GM18873 (cell line): ENCODE results near the gene DPH6.
"Not testable (repeated sequence)": the region's sequence is repeated elsewhere in the genome, so short reads cannot be mapped to it uniquely, and the experiment has no call there.

ENCODE experiments used
- ATAC-seq: cut with Tn5 transposase; IDR thresholded peaks from one replicate; pipeline ENCODE4 v1.9.1; 2021; ENCODE audit warnings: mild to moderate bottlenecking, moderate library complexity, moderate number of reproducible peaks; ENCODE audit not compliant: unreplicated experiment, low FRiP score

Gene DPH6

GRCh38 chr15:35441279-35441678 lies 104.7 kb downstream of the DPH6 start:
- ATAC-seq: not testable (repeated sequence)

GRCh38 chr15:35440265-35440664 lies 105.7 kb downstream of the DPH6 start:
- no peak for ATAC-seq

DNA sequence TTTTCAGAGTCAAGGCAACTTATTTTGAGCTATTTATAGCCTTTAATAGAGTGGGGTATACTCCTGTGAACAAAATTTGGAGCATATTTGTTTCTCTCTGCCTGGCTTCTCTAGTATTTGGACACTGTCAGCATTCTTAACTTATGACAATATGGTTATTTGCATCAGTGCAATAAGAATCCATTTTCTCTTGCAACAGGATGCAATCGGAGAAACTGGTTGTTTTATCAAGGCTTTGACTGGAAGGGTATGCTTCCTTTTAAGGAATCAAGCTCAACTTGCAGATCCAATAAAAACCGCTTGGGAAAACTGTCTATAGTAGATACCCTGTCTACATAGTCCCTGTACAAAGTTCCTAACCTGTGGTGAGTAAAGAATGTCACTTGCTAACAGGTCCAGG lies 106.7 kb downstream of the DPH6 start:
- ATAC-seq: no peak

DNA sequence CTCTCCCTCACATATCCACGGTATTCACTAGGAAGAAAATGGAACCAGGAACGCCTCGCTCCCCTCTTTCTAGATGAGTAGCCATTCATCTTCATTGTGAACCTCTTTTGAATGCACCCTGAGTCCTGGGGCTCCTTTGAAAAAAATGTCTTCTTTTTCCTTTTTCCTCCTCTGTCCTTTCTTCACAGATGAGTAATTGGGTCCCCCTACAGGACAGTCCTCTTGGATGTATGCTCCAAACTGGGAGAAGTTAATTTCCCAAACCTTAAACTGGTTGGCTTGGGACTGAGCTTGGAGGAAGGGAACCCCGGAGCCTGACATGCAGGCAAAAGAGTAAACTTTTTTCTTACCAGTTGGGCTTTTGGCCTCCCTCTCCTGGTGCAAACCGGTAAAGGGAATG lies 108.8 kb downstream of the DPH6 start:
- ATAC-seq: no peak

DNA sequence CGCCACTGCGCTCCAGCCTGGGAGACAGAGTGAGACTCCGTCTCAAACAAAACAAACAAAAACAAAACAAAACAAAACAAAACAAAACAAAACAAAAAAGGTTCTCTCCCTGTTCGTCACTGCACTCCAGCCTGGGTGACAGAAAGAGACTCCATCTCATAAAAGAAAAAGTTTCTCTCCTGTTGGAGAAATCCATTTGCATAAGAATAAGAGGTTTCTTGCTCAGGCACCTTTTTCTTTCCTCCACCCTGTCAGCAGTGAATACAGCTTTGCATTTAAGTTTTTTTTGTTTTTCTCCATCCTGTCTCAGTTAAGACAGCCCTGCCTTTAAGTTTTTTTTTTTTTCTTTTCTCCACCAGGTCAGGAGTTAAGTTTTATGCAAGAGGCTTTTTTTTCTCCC lies 109.5 kb downstream of the DPH6 start:
- ATAC-seq: no peak

GRCh38 chr15:35431281-35431680 lies 114.7 kb downstream of the DPH6 start:
- ATAC-seq: no peak

DNA sequence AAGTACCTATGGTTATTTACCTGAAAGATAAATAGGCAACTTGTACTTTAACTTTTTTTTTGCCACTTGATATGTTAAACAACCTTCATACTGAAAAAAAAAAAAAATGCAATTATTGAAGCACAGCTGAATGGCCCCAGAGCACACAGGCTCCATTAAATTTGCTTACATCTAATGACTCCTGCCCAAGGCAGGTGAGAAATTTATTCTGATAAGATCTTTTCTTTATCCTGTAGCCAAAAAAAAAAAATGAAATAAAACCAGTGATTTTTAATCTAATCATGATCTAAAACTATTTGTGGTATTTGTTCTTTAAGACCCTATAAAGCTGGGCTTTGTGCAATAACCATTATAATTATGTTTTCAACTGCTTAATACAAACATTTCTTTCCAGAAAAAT lies 115.7 kb downstream of the DPH6 start:
- no peak for ATAC-seq

DNA sequence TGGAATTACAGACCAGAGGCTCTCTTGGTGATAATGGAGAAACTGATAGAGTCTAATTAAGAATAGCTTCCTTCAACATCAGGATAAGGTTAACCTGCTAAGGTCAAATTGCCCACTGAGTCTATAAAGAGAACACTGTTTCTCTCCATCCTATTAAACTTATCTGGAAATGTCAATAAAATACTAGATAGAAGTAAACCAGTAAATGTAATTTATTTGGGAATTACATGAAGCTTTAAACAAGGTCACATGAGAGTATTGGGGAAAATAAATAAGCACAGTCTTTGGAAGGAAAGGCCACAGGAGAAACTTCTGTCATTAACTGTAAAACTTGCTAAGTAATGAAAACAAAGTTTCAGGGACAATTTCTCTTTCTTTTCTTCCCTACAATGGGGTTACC lies 118.5 kb downstream of the DPH6 start:
- no peak for ATAC-seq

- no peak for ATAC-seq
Measured at GRCh38 chr15:35427091-35427490, 118.9 kb downstream of the DPH6 start.

- no peak for ATAC-seq
Measured at GRCh38 chr15:35410775-35411174, 135.2 kb downstream of the DPH6 start.

DNA sequence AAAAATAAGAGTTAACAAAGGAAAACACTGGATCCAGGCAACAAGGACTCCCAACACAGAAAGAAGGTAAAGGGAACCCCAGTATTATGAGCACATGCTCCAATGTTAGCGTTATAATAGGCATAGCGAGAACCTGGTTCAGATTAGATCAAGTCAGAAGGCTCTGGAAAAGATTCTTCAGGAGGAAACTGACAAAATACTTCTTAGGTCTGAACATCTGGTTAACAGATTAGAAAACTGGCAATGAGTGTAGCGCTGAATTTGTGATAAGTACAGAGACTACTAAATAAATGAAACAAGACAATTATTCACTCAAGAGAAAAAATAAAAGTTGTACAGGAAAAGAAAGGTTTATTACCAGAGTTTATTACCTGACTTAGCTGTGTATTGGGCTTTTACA lies 146.1 kb downstream of the DPH6 start:
- ATAC-seq: no peak

DNA sequence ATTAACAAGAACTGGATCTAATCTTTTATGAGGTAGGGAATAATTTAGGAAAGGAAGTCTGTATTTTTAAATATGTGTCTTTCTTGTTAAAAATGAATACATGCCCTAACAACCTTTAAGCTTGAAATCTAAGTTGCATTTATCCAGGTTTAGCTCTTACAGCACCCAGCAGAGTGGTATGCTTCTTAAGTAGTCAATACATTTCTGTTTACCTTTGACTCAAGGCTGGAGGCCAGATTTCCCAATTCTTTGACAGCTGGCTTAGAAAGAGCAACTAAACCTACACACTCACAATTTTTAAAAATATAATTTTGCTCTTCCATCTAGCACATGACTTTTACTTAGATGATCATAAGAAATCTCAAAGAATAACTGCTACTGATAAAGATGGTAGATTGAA lies 148.9 kb downstream of the DPH6 start:
- no peak for ATAC-seq

- no peak for ATAC-seq
Measured at GRCh38 chr15:35394416-35394815, 151.5 kb downstream of the DPH6 start.

DNA sequence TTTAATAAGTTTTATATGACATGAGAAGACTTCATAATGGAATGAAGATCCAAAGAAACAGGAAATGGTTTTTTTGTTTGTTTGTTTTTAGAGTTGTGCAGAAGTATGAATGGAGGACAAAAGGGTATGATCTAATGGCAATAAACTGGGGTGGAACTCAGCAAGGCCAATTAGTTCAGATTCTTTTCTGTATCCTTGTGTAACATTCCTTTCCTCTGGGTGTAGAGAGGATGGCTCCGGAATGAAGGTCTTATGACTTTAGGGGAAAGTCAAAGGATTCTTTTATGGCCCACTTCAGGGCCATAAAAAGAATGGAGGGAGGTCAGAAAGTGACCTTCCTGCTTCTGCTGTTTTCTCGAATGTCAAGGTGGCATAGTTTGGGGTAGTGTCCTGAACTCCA lies 152.6 kb downstream of the DPH6 start:
- no peak for ATAC-seq

DNA sequence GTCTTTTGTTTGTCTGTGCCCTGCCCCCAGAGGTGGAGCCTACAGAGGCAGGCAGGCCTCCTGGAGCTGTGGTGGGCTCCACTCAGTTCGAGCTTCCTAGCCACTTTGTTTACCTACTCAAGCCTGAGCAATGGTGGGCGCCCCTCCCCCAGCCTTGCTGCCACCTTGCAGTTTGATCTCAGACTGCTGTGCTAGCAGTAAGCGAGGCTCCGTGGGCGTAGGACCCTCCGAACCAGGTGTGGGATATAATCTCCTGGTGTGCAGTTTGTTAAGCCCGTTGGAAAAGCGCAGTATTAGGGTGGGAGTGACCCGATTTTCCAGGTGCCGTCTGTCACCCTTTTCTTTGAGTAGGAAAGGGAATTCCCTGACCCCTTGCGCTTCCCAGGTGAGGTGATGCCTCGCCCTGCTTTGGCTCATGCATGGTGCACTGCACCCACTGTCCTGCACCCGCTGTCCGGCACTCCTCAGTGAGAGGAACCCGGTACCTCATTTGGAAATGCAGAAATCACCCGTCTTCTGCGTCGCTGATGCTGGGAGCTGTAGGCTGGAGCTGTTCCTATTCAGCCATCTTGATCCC lies 154.5 kb downstream of the DPH6 start:
- not testable (repeated sequence) for ATAC-seq

GRCh38 chr15:35383506-35383905 lies 162.5 kb downstream of the DPH6 start:
- ATAC-seq: no peak

- no peak for ATAC-seq
Measured at GRCh38 chr15:35381328-35381727, 164.6 kb downstream of the DPH6 start.

DNA sequence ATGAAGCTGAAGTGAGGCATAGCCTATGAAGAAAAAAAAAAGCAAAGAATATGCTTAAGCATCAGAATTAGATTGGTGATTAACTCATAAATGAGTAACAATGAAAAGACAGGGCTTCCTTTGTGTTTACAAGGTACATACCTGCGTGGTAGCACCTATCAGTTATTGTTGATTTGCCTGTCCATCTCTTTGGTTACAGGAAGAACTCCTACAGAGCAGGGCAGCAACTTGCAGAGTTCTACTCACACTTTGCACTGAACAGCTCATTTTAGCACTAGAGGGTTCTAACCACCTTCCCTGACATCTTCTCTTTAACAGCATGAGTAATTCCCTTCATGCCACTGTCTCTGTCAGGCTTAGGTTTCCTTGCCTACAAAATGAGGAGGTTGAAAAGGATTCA lies 166.0 kb downstream of the DPH6 start:
- ATAC-seq: no peak

GRCh38 chr15:35378454-35378853 lies 167.5 kb downstream of the DPH6 start:
- ATAC-seq: not testable (repeated sequence)

GRCh38 chr15:35376707-35377106 lies 169.3 kb downstream of the DPH6 start:
- ATAC-seq: no peak

DNA sequence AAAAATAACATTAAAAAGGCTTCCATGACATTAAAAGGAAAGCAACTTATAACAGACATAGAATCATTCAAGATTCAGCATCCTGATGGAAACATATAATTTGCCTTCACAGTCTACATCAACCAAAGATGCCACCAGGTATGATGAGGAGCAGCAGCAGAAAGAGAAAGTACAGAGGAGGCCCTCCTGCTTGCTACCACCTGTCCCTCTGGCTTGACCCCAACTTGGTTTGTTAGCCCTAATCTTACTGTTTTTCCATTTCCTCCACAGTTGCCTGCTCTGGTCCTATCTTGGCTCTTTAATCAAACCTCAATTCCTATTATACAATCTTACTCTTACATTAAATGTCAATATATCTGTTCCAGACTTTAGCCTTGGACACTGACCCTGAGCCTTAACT lies 171.3 kb downstream of the DPH6 start:
- ATAC-seq: no peak

- ATAC-seq: no peak
Measured at GRCh38 chr15:35362195-35362829, 183.7 kb downstream of the DPH6 start.

DNA sequence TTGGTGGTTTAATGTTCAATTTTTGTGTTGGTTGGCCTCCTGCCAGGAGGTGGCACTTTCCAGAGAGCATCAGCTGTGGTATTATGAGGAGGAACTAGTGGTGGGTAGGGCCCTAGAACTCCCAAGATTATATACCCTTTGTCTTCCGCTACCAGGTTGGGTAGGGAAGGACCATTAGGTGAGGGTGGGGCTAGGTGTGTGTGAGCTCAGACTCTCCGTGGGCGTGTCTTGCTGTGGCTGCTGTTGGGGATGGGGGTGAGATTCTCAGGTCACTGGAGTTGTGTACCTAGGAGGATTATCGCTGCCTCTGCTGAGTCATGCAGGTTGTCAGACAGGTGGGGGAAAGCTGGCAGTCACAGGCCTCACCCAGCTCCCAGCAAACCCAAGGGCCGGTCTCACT lies 187.1 kb downstream of the DPH6 start:
- no peak for ATAC-seq
